Erythroblast (primary cell): ENCODE measurements around the gene SLC25A10.

Experiments
- GATA1 ChIP-seq: IDR thresholded peaks from 2 replicates; pipeline ENCODE4 v1.6.1; 2011; ENCODE audit warnings: low read depth, mild to moderate bottlenecking, control low read depth, low read length, moderate library complexity
- POLR2A ChIP-seq: IDR thresholded peaks from 2 replicates; pipeline ENCODE4 v1.6.1; 2011; ENCODE audit warnings: mild to moderate bottlenecking, low read length

DNA sequence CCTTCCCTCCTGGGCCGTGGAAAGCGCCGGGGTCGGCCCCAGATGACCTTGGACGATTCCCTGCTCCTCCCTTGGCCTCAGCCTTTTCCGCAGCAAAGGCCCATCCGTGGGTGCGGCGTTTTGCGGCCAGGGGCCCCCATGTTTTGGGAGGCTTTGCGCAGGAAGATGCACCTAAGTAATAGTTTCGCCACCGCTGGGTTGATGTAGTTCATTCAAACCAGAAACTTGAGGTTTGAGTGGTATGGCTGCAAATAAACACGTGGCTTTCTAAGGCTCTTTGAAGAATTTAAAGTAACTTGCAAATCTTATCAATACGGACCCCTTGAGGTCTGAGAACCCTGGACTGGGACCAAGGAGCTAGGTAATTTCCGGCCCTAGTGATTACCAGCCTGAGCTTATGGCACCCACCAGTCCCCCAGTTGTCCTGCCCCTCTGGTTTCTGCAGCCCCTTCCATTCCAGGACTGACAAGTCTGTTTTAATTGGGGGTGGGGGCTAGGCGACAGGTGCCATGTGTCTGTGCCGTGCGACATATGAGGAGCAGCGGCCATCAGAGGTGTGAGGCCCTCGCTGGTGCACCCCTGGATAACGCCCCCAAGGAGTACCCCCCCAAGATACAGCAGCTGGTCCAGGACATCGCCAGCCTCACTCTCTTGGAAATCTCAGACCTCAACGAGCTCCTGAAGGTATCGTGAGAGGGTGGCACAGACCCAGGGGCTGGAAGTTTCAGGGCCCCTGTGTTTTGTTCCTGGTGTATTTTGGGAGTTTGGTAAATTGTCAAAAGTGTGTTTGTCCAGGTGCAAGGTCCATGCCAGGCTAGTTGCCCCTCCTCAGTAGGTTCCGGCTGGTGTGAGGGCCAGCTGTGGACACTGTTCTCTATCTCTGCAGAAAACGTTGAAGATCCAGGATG, 8.1 kb upstream of the SLC25A10 start:
- no peak for TF ChIP-seq POLR2A
- no peak for TF ChIP-seq GATA1
